Middle frontal gyrus (tissue), 1 donor: ENCODE data around the gene NELFB.

Experiments used
- DNase-seq: peaks from one replicate; pipeline ENCODE4 v3.0.0-alpha.2; 2015; ENCODE audit warnings: low spot score; ENCODE audit errors: extremely low spot score

Gene NELFB

DNA sequence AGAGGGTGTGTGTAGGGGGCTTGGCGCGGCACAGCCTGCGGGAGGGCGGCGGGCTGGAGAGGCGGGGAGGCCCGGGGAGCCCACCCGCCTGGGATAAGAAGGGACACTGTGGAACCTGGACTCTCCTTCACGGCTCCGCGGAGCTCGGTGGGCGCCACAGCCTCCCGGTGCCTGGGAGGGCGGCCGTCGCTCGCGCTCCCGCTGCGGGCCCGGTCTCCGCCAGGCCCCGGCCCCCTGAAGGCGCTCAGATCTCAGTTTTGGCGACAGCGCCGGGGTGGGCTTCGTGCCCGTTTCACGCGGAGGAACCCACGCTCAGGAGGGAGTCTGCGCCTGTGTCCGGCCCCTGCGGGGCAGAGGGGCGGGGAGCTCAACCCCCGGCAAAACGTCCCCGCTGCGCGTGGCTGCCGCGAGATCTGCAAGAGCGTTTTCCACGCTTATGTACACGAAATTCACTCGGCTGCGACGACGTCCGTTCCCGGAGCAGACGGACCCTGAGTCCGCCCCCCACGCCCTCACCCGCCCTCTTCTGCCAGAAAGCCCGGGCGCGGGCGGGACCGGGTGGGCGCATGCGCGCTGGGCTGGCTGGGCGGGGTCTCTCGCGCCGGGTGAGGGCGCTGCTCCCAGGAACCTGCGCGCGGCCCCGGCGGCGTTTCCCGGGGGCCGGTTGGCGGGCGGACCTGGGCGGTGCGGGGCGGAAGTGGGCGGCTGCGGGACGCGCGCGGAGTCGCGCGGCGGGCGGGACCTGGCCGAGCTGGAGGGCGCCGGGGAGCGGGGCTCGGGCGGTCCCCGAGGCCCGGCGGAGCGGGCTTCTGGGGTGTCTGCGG is at the start of gene NELFB:
NELFB (plus strand) TSS at position 704 of the 824 bp plus-strand sequence.
- peak; percentile 79 for DNase-seq

DNA sequence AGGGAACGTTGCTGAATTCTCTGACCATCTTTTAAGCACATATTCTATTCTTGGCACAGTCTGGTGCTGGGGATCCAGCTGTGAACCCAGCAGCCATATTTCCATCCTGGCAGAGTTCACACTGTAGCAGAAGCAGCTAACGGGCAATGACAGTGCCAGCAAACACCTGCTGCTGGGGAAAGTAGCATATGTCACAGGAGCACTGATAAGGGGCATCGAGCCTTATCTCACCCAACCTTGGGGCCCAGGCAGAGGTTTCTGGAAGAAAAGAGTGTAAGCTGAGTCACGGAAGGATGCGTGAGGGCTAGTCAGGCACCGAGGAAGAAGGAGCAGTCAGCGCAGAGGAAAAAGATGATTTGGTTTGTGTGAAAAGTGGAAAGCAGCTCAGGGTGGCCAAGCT is 48.5 kb upstream of the NELFB start:
- DNase-seq = no peak

DNA sequence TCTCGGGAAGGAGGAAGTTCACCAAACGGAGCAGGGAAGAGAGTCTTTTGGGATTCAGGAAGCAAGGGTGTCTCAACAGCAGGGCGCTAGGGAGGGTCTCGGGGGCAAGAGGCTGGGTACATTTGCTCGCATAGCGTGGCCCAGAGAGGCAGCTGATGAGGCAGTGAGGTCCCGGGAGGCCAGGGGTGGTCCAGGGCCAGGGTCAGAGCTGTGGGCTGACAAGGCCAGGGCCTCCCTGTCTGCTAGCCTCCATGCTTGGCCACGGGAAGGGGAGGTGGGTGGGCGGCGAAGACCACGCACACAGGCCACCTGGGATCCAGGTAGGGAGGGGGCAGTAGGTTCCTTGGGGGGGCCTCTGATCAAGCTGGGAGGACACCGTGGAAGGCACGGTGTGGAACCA is 43.6 kb upstream of the NELFB start:
- DNase-seq = no peak

DNA sequence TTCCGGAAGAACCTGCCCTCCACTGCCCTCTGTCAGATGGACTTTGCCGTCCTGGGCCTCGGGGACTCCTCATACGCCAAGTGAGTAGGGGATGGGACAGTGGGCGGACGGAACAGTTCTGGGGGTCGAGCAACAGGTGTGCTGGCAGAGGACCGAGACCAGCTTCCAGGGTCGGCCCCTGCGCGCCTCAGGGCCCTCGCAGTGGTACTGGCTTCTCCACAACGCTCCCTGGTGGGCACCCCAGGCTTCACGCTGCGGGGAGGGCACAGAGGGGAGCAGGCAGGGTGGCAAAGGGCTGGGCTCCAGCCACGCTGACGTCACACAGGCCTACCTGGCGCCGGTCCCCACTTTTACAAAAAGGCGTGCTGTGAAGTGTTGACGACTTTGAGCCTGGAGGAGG is 42.6 kb upstream of the NELFB start:
- no peak for DNase-seq

DNA sequence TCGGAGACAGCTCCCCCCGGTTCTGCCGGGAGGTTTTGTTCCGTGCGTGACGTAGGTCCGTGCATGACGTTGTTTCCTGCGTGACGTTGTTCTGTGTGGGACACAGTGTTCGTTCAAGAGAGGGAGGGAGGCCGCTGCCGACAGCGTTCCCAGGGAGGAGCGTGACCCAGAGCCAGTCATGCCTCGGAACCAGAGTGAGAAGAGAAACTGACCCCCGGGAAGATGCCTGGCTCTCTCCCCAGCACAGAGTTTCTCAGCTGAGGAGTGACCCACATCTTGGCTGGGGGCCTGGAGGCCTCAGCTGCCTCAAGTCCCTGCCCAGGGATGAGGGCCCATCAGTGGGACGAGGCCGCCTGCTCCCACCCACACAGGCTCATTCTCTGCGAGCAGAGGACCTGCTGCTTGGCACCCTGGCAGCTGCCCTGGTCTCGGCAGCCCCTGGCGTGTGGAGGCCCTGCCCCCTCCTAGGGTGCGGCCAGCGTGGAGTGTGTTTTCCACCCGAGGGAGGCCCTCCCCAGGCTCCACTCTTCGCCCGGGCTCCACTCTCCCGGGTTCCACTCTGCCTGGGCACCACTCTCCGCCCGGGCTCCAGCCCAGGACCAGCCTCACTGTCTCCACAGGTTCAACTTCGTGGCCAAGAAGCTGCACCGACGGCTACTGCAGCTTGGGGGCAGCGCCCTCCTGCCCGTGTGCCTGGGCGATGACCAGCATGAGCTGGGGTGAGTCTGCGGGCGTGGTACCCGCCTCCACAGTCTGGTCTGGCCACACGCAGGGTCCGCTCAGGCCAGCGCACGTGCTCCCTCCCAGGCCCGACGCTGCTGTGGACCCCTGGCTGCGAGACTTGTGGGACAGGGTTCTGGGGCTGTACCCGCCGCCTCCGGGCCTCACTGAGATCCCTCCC is 41.7 kb upstream of the NELFB start:
- no peak for DNase-seq

DNA sequence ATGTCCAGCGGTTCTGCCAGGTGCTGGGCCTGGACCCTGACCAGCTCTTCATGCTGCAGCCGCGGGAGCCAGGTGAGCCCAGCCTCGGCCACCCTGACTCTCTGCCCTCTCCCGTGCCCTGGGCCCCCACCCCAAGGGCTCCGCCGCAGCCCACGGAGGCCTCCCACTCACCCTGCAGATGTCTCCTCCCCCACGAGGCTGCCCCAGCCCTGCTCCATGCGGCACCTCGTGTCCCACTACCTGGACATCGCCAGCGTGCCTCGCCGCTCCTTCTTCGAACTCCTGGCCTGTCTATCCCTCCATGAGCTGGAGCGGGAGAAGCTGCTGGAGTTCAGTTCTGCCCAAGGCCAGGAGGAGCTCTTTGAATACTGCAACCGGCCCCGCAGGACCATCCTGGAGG is 40.5 kb upstream of the NELFB start:
- no peak for DNase-seq

DNA sequence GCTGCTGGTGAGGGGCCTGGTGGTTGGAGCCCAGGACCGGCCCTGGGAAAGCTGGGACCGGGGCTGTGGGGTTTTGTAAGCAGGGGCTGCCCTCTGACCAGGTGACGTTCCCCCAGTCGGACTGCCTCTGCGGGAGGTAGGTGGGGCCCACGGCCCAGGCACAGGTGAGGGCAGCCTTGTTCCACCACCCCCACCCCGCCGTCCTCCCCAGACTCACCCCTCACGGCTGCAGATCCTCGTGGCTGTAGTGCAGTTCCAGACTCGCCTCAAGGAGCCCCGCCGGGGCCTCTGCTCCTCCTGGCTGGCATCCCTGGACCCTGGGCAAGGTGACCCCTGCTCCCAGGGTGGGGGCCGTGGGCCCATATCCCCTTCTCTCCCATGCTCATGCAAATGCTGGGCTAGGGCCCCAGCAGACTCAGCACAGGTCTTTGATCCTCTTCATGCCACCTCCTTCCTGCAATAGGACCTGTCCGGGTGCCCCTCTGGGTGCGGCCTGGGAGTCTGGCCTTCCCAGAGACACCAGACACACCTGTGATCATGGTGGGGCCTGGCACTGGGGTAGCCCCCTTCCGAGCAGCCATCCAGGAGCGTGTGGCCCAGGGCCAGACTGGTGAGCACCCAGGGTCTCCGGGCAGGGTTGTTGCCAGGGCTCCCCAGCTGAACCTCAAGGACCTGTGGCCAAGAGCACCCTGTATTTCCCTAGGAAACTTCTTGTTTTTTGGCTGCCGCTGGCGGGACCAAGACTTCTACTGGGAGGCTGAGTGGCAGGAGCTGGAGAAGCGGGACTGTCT is 39.7 kb upstream of the NELFB start:
- DNase-seq = no peak

DNA sequence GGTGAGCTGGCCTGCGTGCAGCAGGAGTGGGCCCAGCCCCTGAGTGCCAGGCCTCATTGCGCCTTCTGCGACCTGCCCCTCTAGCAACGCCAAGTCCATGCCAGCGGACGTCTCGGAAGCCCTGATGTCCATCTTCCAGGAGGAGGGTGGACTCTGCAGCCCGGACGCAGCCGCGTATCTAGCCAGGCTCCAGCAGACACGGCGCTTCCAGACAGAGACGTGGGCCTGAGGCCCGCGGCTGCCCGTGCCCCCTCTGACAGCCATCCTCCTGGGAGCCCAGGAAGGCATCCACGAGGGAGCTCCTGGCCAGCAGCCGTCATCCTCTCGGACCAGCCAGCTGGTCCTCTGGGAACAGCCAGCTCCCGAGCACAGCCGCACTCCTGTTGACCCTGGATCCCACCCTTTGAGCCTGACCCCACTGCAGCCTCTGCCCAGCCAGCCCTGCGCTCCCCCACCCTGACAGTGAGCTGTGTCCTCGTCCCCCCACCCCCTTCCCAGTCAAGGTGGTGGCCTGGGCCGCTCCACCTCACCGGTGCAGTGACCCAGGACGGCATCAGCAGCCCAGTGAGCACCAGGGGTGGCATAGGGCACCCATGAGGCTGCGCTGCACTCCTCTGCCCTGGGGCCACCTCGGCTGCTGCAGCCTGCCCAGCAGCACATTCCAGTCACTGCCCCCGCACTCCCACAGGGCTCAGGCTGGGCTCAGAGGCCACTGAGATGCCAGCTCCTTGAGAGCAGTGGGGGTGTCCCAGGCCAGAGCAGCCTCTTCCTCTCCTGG is 38.8 kb upstream of the NELFB start:
- no peak for DNase-seq

DNA sequence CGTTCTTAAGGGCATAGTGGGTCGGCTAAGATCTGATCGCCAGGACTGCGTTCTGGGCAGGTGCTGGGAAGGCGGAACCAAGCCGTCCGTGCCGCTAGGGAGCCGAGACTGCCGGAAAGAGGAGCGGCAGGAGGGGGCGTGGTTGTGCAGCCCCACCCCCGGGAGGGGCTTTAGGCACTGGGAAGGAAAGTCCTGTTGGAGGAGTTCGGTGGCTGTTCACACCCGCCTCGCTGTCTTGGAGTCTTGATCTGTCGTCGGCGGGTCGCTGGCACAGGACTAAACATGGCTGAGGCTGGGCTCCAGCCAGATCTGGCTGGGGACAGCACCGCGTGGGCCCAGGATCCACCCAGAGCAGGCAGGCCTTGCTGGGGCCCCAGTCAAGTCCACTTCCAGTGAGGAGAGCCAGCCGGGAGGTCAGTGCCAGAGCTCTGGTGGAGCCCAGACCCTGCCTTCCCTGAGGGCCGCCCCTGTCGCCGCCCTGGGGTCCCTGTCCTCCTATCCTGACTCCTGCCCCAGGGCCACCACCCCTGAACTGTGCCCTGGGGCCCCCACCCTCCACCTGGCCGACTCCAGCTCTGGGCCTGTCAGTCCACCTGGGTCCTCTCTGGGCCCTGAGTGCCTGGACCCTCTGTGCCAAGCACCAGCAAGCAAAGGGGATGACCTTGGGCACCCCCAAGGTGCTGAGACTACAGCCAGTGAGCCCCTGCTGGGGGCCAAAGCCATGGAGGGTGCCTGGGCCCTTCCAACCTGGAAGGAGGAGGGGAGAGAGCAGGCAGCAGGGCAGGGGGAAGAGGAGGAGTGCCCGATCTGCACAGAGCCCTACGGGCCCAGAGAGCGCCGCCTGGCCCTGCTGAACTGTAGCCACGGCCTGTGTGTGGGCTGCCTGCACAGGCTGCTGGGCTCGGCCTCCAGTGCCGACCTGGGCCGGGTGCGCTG is 37.6 kb upstream of the NELFB start:
- no peak for DNase-seq

DNA sequence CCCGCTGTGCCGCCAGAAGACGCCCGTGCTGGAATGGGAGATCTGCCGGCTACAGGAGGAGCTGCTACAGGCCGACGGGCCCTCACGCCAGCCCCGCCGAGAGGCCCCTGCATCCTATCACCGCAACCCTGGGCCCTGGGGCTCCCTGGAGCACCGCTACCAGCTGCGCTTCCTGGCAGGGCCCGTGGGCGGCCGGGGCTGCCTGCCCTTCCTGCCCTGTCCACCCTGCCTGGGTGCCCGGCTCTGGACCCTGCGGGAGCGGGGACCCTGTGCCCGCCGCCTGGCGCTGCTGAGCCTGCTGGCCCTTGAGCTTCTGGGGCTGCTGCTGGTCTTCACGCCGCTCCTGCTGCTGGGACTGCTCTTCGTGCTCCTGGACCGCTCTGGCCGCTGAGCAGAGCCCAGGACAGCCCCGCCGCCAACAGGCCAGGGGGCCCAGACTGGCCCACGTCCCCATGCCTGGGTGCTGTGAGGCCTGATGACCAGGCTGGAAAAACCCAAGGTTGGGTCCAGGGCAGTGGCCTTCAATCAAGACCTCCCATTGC is 36.8 kb upstream of the NELFB start:
- DNase-seq = no peak

DNA sequence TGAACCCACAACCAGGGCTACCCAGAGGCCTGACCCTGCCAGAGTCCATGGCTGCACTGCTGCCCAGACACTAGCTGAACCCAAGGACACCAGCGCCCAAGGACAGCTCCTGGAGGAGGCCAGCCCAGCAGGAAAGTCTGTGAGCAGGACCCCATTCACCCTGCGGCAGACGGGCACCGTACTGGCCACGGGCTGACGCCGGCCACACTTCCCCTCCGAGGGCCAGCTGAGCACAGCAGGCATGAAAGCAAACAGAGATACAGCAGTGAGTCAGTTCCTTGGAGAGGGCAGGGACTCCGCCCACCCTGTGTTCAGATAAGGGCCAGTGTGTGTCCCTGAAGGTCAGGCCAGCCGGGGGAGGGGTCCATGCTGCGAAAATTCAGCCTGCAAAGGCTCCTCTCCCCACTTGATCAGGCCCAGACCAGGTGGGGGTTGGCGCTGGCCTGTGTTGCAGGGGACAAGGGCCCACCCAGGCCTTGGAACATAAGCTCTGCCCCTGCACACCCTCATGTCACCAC is 36.3 kb upstream of the NELFB start:
- DNase-seq = no peak

DNA sequence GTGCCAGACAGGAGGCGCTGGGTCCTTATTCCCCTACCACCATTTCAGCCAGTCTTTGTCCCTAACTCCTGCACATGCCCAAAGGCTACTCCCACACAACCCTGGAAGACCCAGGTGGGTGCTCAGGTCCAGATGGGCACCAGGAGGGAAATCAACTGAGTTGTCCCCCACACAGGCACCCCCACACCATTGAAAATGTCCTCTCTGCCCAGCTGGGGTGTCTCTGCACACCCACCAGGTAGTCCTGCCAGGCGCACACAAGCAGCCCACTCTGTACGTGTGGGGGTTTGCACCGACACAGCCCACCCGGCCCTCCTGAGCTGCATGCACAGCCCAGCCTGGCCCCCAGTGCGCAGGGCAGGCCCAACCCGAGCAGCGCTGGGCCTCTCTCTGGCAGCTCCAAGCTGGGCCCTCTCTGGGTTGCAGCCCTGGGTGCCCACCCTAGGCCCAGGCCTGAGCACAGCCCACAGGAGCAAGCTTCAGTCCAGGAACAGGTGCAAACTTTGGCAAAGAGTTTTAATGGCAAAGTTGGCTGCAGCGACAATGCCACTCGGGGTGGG is 35.3 kb upstream of the NELFB start:
- no peak for DNase-seq

DNA sequence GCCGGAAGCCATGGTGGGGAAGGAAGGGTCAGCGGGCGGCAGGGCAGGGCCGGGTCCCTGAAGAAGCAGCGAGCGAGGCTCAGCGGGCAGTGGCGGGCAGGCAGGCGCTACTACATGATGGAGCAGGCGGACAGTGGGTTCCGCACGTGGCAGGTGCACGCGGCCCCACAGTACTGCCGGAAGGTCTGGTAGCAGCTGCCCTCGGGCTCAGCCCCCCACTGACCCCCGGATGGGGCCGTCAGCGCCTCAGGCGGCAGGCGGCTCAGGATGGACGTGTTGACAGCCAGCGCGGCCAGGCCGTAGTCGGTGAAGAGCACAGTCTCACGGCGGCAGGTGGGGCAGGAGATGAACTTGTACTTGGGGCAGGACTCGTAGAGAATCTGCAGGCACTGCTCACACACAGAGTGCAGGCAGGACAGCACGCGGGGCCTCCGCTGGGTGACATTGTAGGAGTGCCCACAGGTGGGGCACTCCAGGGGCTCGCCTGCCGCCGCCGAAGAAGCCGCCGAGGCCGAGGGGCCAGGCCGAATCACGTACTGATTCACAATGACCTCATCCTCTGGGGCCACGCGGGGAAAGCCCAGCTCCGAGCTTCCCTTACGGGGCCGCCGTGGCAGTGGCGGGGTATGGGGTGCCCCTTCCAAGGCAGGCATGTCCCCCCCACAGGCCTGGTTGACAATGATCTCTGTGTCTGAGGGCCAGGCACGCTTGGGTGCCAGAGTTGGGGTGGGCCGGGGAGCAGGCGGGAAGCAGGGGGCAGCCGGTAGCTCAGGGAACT is 34.6 kb upstream of the NELFB start:
- no peak for DNase-seq

DNA sequence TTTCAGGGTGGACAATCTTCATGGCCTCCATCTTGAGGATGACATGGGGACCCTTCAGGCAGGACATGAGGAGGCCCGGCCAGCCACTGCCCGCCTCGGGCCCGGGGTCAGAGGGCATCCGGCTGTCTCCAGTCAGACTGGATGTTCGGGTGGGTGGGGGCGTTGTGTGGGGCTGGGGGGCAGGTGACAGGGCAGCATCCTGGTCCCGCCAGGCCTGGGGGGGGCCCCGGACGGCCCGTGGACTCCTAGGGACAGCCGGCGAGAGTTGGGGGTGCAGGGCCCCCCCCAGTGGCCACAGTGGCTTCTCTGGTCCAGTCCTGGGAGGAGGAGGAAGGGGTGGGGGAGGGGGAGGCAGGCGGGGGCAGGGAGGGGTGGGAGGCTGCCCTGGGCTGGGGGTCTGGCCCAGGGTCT is 34.0 kb upstream of the NELFB start:
- DNase-seq = no peak

DNA sequence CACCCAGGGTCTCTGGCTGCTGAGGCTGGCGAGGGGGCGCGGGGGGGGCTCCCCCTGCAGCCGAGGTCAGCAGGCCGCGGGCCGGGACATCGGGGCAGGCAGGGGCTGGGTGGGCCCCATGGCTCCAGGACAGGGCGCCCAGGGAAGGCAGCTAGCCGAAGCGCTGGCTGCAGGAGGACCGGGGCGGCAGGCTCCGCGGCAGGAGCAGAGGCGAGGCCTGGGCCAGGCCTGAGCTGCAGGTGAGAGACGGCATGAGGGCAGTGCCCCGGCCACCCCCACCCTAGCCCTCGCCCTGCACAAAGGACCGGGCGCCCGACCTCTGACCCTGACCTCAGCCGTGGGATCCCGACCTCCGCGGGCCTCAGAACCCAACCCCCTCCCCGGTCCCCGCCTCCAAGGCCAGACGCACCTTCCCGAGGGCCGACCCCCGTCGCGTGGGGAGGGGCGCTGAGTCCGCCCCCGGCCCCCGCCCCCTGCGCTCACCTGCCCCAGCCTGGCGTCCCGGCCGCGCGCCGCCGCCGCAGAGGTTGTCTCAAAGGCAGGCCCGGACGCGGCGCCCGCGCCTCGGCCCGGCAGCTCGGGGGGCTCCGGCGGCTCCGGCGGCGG is 33.5 kb upstream of the NELFB start:
- no peak for DNase-seq

DNA sequence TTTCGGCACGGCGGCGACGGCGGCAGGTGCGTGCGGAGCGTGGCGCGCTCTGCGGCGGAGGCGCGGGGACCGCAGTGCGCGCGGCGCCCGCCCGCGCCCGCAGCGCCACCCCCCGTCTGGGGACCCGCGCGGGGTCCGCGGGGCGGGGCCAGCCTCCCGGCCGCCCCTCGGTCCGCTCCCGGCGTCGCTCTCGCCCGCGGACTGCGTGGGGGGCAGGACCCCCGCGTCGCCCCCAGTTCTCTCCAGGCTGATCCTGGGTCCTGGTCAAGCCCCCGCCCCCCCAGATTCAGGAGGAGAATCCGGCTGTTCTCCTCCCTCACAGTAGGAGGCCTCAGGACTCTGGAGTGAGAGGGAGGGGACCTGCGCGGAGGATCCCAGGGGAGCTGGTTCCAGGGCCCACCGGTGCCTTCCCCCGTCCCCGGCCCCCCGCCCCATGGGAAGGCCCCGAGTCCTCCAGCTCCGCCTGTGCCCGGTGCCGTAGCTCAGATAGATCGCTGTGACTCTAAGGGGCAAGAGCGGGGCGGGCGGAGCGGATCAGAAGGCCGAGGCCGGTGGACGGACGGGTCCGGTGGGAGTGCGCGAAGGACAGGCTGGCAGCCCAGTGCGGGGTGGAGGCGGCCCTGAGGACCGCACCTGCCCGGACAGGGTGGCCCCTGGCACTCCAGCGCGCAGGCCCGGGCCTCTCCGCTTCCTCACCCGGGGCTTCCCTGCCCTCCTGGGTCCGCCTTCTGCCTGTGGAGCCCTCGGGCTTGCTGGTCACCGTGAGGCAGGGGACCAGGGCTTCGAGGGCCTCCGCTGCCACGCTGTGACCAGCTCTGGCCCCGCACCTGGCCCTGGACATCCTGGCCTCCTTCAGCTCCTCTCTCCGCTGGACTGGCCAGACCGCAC is 32.7 kb upstream of the NELFB start, which contains the start of gene RNF208:
RNF208 (minus strand) TSS at position 51 of the 888 bp plus-strand sequence. CDS start 1,028 bp downstream, outside the sequence.
- DNase-seq = no peak
